Neuronal stem cell (in vitro differentiated cells): Measurements from ENCODE around the gene CLEC16A.
A peak's percentile ranks its signal among the peaks of the same experiment; 100 is the strongest.

Source experiments
- DNase-seq: peaks from one replicate; pipeline ENCODE4 v3.0.0-alpha.2; 2013; ENCODE audit warnings: low spot score
- H2AFZ ChIP-seq: one replicate; pipeline ENCODE4 v1.6.1; 2013; ENCODE audit warnings: mild to moderate bottlenecking, low read length, inconsistent platforms
- H2AK5ac ChIP-seq: 2 replicates; pipeline ENCODE4 v1.6.1; 2013; ENCODE audit warnings: low read depth, mild to moderate bottlenecking, inconsistent platforms, low read length, moderate library complexity, mixed read lengths
- H2BK120ac ChIP-seq: 2 replicates; pipeline ENCODE4 v1.6.1; 2013; ENCODE audit warnings: low read depth, mild to moderate bottlenecking, inconsistent platforms, low read length, moderate library complexity, mixed read lengths
- H2BK12ac ChIP-seq: one replicate; pipeline ENCODE4 v1.6.1; 2013; ENCODE audit warnings: low read length, inconsistent platforms
- H2BK15ac ChIP-seq: 2 replicates; pipeline ENCODE4 v1.6.1; 2013; ENCODE audit warnings: mild to moderate bottlenecking, low read length, inconsistent platforms, mixed read lengths
- H2BK5ac ChIP-seq: one replicate; pipeline ENCODE4 v1.6.1; 2013; ENCODE audit warnings: inconsistent platforms, mild to moderate bottlenecking, low read length, moderate library complexity
- H3K14ac ChIP-seq: one replicate; pipeline ENCODE4 v1.6.1; 2013; ENCODE audit warnings: low read length, inconsistent platforms
- H3K18ac ChIP-seq: 2 replicates; pipeline ENCODE4 v1.6.1; 2013; ENCODE audit warnings: low read length, inconsistent platforms
- H3K23ac ChIP-seq: 2 replicates; pipeline ENCODE4 v1.6.1; 2013; ENCODE audit warnings: low read depth, mild to moderate bottlenecking, mixed read lengths, low read length, inconsistent platforms; ENCODE audit not compliant: poor library complexity
- H3K27ac ChIP-seq: replicated peaks from 3 replicates; pipeline ENCODE4 v1.5.1; 2013; ENCODE audit warnings: low read length, inconsistent platforms
- H3K27me3 ChIP-seq, 3 experiments: 2 replicates each; pipeline ENCODE4 v1.6.1; 2013; ENCODE audit warnings: low read length in 3 of 3, mild to moderate bottlenecking in 2 of 3, inconsistent platforms in 1 of 3, low read depth in 1 of 3, mixed read lengths in 1 of 3, moderate library complexity in 1 of 3; ENCODE audit not compliant: control insufficient read depth in 3 of 3, insufficient read depth in 3 of 3
- H3K36me3 ChIP-seq, 2 donors: replicated peaks in 1 of 2; 2 replicates each; pipeline ENCODE4 v1.6.1; 2013; ENCODE audit warnings: low read length in 2 of 2; ENCODE audit not compliant: control insufficient read depth in 2 of 2, insufficient read depth in 2 of 2
- H3K4ac ChIP-seq: 2 replicates; pipeline ENCODE4 v1.6.1; 2013; ENCODE audit warnings: inconsistent platforms, mild to moderate bottlenecking, low read length, moderate library complexity
- H3K4me1 ChIP-seq, 2 donors: 1 replicate in 1 of 2; 2 replicates in 1 of 2; pipeline ENCODE4 v1.6.1; 2013; ENCODE audit warnings: low read length in 2 of 2, low read depth in 1 of 2; ENCODE audit not compliant: control insufficient read depth in 2 of 2, insufficient read depth in 1 of 2
- H3K4me2 ChIP-seq: one replicate; pipeline ENCODE4 v1.6.1; 2013; ENCODE audit warnings: mild to moderate bottlenecking, low read length, inconsistent platforms; ENCODE audit not compliant: insufficient read depth, poor library complexity, severe bottlenecking
- H3K4me3 ChIP-seq, 2 donors: 2 replicates each; pipeline ENCODE4 v1.5.1; 2013; ENCODE audit warnings: low read length in 2 of 2, mild to moderate bottlenecking in 2 of 2, inconsistent platforms in 1 of 2, moderate library complexity in 1 of 2
- H3K79me1 ChIP-seq: one replicate; pipeline ENCODE4 v1.6.1; 2013; ENCODE audit warnings: low read depth, mild to moderate bottlenecking, inconsistent platforms, low read length, moderate library complexity
- H3K9ac ChIP-seq: one replicate; pipeline ENCODE4 v1.6.1; 2013; ENCODE audit warnings: mild to moderate bottlenecking, low read depth, low read length, inconsistent platforms; ENCODE audit not compliant: poor library complexity
- H3K9me3 ChIP-seq, 2 donors: replicated peaks in 1 of 2; 2 replicates each; pipeline versions ENCODE3 to v1.6.1; 2013; ENCODE audit warnings: low read length in 2 of 2, mild to moderate bottlenecking in 2 of 2, inconsistent platforms in 1 of 2, low read depth in 1 of 2, mixed read lengths in 1 of 2, moderate library complexity in 1 of 2; ENCODE audit not compliant: control insufficient read depth in 2 of 2, insufficient read depth in 1 of 2
- H4K8ac ChIP-seq: one replicate; pipeline ENCODE4 v1.6.1; 2013; ENCODE audit warnings: low read depth, mild to moderate bottlenecking, inconsistent platforms, low read length, moderate library complexity
- H4K91ac ChIP-seq: one replicate; pipeline ENCODE4 v1.6.1; 2013; ENCODE audit warnings: low read length, low read depth, mild to moderate bottlenecking, inconsistent platforms; ENCODE audit not compliant: poor library complexity
- WGBS, 2 donors: extraction: QIAGEN DNeasy Blood & Tissue Kit; methylation state at CpG; one replicate each; pipeline ENCODE4 v1.1.7; 2013; ENCODE audit warnings: missing lambda C conversion rate in 2 of 2, mixed read lengths in 1 of 2; ENCODE audit not compliant: insufficient read length in 2 of 2, insufficient replicate concordance in 1 of 2; ENCODE audit errors: extremely low coverage in 2 of 2; 5-methylcytosine and 5-hydroxymethylcytosine counted together

The CLEC16A gene

DNA sequence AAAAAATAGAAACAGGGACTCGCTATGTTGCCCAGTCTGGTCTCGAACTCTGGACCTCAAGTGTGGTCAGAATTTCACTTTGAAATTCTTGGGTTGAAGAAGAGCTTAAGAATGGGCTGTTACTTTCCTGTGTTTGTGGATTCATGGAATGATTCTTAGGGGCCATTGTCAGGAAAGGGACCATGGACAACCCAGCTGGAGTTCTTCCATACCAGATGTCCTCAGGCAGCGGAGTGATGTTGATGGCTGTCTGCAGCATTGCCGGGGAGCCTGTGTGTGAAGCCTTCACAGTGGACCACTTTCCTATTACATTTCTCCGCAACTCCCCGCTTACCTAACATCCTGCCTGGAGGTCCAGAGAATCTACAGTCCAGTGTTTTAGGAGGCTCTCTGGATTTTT is 145.9 kb downstream of the CLEC16A start:
- no peak overlapping the region for H4K8ac ChIP-seq
- H3K4ac ChIP-seq: no peak overlapping the region
- H2BK5ac ChIP-seq: no peak overlapping the region
- no peak overlapping the region for H3K23ac ChIP-seq
- H3K14ac ChIP-seq: no peak overlapping the region
- peaks cover 0 to 2% of the 10 kb centered on the region in 2 donors for H3K36me3 ChIP-seq
- no peak overlapping the region for H2BK12ac ChIP-seq
- no peak overlapping the region for H3K27ac ChIP-seq
- no peak overlapping the region for H3K4me3 ChIP-seq
- peaks cover 20% of the 10 kb centered on the region in 2 donors for H3K4me1 ChIP-seq
- H2BK15ac ChIP-seq: no peak overlapping the region
- H3K18ac ChIP-seq: no peak overlapping the region
- H3K9me3 ChIP-seq: no peaks in the 10 kb centered on the region
- no peaks in the 10 kb centered on the region for H3K27me3 ChIP-seq
- H3K79me1 ChIP-seq: no peaks in the 10 kb centered on the region
- no CpG with 5 or more reads among the region's 6 CpGs for whole genome bisulfite sequencing, 2 donors
- no peak overlapping the region for H3K9ac ChIP-seq
- no peak overlapping the region for H4K91ac ChIP-seq
- no peak overlapping the region for H3K4me2 ChIP-seq
- no peak overlapping the region for H2AFZ ChIP-seq
- H2BK120ac ChIP-seq: no peak overlapping the region
- no peak overlapping the region for H2AK5ac ChIP-seq
- DNase-seq: no peak

DNA sequence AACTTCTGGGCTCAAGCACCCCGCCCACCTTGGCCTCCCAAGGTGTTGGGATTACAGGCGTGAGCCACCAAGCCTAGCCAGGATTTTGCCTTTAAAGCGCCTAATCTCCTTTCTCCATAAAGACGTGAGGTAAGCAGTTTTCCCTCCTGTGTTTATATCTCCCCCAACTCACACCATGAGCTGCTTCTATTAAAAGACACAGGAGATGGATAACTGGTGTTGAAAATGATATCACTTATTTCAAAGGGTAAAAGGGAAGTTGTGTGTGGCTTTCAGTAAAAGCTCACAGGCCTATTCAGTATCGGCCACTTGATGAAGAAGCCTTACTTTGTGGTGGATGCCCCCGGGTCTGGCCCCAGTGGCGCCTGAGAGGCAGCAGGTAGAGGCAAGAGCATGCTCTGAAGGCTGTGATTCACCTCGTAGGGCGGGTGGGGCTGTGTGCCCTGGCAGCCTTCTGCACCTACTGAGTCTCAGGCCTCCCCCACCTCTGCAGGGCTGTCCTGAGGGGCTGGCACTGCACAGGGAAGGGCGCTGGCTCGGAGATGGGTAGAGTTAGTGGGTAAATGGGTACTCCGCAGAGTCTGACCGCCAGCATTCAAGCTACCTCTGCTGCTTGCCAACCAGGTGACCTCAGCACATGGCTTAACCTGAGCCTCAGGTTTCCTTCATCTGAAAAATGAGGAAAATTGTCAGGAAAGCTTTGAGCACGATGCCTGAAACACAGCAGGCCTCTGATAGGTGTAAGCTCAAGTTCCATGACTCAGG is 146.8 kb downstream of the CLEC16A start:
- no peak overlapping the region for H3K14ac ChIP-seq
- H3K36me3 ChIP-seq: no peaks in the 10 kb centered on the region
- H2BK5ac ChIP-seq: no peak overlapping the region
- no peak overlapping the region for H3K9ac ChIP-seq
- no peak overlapping the region for H4K8ac ChIP-seq
- H3K27me3 ChIP-seq: no peaks in the 10 kb centered on the region
- H3K23ac ChIP-seq: no peak overlapping the region
- no peak overlapping the region for H3K4me2 ChIP-seq
- no peak overlapping the region for H2BK12ac ChIP-seq
- whole genome bisulfite sequencing, 2 donors: no CpG with 5 or more reads among the region's 14 CpGs
- no peaks in the 10 kb centered on the region for H3K9me3 ChIP-seq
- H2AFZ ChIP-seq: no peak overlapping the region
- no peak overlapping the region for H3K27ac ChIP-seq
- no peak overlapping the region for H4K91ac ChIP-seq
- H2AK5ac ChIP-seq: no peak overlapping the region
- no peak overlapping the region for H2BK120ac ChIP-seq
- DNase-seq: no peak
- no peaks in the 10 kb centered on the region for H3K79me1 ChIP-seq
- H3K4me3 ChIP-seq: no peak overlapping the region
- no peak overlapping the region for H2BK15ac ChIP-seq
- H3K4ac ChIP-seq: no peak overlapping the region
- no peak overlapping the region for H3K18ac ChIP-seq
- peaks cover 14 to 21% of the 10 kb centered on the region in 2 donors for H3K4me1 ChIP-seq

DNA sequence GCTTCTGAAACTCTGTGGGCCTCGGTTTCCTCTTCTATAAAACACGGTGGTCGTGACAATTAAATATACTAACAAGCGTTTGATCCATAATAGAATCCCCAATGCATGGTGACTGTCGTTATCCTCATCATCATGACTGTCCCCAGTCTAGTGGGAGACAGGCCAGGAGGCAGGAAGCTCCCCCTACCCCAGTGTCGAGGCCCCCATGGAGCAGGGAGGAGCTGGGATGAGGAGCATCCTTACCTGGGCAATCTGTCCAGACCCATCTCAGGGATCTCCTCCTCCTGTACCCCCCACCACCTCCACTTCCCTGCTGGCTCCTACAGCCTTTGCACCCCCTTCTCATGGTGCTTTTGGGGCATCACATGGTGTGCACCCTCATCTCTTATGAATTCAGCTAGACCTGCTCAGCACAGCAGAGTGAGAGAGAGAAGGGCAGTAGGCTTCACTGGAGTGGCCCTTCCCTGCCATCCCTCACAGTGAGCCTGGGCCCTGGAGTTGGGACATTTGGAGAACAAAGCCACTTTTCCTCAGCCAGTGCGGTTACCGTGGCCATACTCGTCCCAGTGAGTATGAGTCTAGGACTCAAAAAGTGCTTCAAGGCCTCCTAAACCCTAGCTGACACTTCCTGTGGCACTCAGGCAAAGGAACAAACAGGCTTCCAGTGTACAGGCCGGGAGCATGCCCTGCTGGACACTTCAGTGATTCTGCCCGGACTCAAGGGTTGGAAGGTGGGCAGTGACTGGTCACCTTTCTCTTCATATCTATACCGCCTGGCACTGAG is 148.6 kb downstream of the CLEC16A start:
- H3K4ac ChIP-seq: no peak overlapping the region
- H2BK5ac ChIP-seq: no peak overlapping the region
- no peak for DNase-seq
- H3K23ac ChIP-seq: no peak overlapping the region
- H3K36me3 ChIP-seq: no peaks in the 10 kb centered on the region
- H4K8ac ChIP-seq: no peak overlapping the region
- H2BK120ac ChIP-seq: no peak overlapping the region
- no peak overlapping the region for H2BK12ac ChIP-seq
- H3K9ac ChIP-seq: no peak overlapping the region
- no peak overlapping the region for H3K18ac ChIP-seq
- H2AFZ ChIP-seq: no peak overlapping the region
- H3K79me1 ChIP-seq: no peaks in the 10 kb centered on the region
- no peak overlapping the region for H3K14ac ChIP-seq
- H4K91ac ChIP-seq: no peak overlapping the region
- H3K4me1 ChIP-seq: peaks cover 12 to 20% of the 10 kb centered on the region in 2 donors
- H2AK5ac ChIP-seq: no peak overlapping the region
- no CpG with 5 or more reads among the region's 12 CpGs for WGBS, 2 donors
- H3K4me3 ChIP-seq: no peak overlapping the region
- no peaks in the 10 kb centered on the region for H3K9me3 ChIP-seq
- H3K4me2 ChIP-seq: no peak overlapping the region
- no peaks in the 10 kb centered on the region for H3K27me3 ChIP-seq
- H2BK15ac ChIP-seq: no peak overlapping the region
- H3K27ac ChIP-seq: no peak overlapping the region

DNA sequence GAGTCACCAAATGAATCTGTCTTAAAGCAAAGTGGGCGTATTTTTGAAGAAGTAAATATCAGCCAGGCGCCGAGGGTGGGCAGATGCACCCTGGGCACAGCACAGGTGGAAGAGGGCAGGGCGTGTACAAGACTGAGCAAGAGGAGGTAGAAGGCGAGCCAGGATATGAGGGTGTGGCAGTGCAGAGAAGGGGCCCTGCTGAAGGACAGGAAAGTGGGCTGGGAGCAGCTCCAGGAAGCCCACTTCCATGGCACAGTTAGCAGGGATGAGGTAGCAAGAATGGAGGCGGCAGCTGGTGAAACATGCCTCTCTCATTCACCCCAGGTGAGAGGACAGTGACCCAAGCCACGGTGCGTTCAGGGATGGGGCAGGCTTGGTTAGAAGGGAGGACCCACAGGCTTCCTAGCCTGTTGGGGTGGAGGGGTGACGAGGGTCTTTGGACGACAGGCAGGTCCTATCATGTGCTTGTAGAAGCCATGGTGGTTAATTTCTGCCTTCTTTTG is 149.3 kb downstream of the CLEC16A start:
- no peak overlapping the region for H2AFZ ChIP-seq

More for the DNA sequence above, 149.3 kb downstream of the CLEC16A start:
- H3K4me1 ChIP-seq: peaks cover 8 to 20% of the 10 kb centered on the region in 2 donors
- H3K36me3 ChIP-seq: no peaks in the 10 kb centered on the region
- no peak overlapping the region for H3K4me3 ChIP-seq
- no peak overlapping the region for H4K8ac ChIP-seq
- H3K14ac ChIP-seq: no peak overlapping the region
- H3K27me3 ChIP-seq: no peaks in the 10 kb centered on the region
- H3K4me2 ChIP-seq: no peak overlapping the region
- H2BK15ac ChIP-seq: no peak overlapping the region
- H3K23ac ChIP-seq: peak overlapping the region; percentile 13
- H3K9ac ChIP-seq: no peak overlapping the region
- DNase-seq: no peak
- no peak overlapping the region for H2AK5ac ChIP-seq
- H3K79me1 ChIP-seq: no peaks in the 10 kb centered on the region
- H2BK5ac ChIP-seq: peak overlapping the region; percentile 43
- no peak overlapping the region for H2BK120ac ChIP-seq
- no peak overlapping the region for H2BK12ac ChIP-seq
- H3K18ac ChIP-seq: no peak overlapping the region
- H4K91ac ChIP-seq: no peak overlapping the region
- H3K9me3 ChIP-seq: no peaks in the 10 kb centered on the region
- WGBS, 2 donors: no CpG with 5 or more reads among the region's 10 CpGs
- H3K4ac ChIP-seq: no peak overlapping the region
- H3K27ac ChIP-seq: no peak overlapping the region
